Measurements from ENCODE around the gene PDE8A.

DNA sequence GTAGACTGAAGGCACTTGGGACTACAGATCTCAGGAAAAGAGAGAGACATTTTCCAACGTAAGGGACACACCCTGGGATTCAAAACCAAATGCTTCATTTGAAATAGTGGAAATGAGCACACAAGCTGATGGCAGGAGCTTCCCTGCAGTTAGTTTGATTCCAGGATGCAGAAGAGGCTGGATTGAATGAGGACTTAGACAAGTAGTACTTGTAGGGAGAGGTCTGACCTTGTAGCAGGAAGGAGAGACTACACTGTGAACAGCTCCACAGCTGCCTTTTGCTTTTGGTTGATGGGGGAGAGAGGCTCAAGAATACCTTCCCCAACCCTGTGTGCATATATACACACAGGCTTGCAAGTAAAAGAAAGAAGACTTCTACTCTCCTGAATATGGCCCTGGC is 51.5 kb downstream of the PDE8A start:
- TF ChIP-seq, protein P1, sequence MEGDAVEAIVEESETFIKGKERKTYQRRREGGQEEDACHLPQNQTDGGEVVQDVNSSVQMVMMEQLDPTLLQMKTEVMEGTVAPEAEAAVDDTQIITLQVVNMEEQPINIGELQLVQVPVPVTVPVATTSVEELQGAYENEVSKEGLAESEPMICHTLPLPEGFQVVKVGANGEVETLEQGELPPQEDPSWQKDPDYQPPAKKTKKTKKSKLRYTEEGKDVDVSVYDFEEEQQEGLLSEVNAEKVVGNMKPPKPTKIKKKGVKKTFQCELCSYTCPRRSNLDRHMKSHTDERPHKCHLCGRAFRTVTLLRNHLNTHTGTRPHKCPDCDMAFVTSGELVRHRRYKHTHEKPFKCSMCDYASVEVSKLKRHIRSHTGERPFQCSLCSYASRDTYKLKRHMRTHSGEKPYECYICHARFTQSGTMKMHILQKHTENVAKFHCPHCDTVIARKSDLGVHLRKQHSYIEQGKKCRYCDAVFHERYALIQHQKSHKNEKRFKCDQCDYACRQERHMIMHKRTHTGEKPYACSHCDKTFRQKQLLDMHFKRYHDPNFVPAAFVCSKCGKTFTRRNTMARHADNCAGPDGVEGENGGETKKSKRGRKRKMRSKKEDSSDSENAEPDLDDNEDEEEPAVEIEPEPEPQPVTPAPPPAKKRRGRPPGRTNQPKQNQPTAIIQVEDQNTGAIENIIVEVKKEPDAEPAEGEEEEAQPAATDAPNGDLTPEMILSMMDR (conservative IDR thresholded peaks at IDR 0.05 in 1 of 2, IDR thresholded peaks at IDR 0.05 in 1 of 2; ENCODE audit: extremely low read depth in 1 of 2, insufficient read depth in 1 of 2, low read depth in 1 of 2, low read length in 2 of 2) = no peak
- TF ChIP-seq EZH2 (IDR thresholded peaks at IDR 0.05; ENCODE audit: borderline replicate concordance, low read length) = no peak
